Breast epithelium (tissue), 3 donors: ENCODE results near the gene ZNF550.

Experiments used
- POLR2AphosphoS5 ChIP-seq, 3 donors: sonication (generic); formaldehyde crosslinking; IDR thresholded peaks; one replicate each; pipeline ENCODE4 v1.6.1; 2017; ENCODE audit warnings: antibody characterized with exemption in 3 of 3
- TF ChIP-seq, protein P1 (sequence below), 3 donors: fragments of 450-650 bp; IDR thresholded peaks; one replicate each; pipeline ENCODE4 v1.5.1; 2016 to 2017; ENCODE audit warnings: antibody characterized with exemption in 3 of 3, mild to moderate bottlenecking in 3 of 3, moderate library complexity in 3 of 3

DNA sequence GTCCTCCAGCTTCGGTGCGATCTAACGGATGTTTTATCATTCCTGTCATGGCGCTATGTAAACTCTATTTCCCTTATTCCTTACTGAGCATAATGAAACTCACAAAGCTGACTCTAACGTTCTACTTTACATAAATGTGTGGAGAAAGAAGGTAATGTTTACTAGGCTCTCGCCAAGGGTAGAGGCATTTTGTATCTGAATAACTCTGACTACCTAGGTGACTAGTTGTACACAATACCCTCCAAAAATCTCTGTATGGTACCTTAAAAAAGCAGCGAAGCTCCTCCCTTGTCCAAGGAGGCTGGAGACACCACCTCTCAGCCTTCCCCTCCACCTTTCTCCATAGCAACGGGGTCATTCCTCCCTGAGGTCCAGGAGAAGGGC, 39.7 kb upstream of the ZNF550 start:
- no peak for TF ChIP-seq POLR2AphosphoS5 (IDR thresholded peaks at IDR 0.05)
- TF ChIP-seq, protein P1, sequence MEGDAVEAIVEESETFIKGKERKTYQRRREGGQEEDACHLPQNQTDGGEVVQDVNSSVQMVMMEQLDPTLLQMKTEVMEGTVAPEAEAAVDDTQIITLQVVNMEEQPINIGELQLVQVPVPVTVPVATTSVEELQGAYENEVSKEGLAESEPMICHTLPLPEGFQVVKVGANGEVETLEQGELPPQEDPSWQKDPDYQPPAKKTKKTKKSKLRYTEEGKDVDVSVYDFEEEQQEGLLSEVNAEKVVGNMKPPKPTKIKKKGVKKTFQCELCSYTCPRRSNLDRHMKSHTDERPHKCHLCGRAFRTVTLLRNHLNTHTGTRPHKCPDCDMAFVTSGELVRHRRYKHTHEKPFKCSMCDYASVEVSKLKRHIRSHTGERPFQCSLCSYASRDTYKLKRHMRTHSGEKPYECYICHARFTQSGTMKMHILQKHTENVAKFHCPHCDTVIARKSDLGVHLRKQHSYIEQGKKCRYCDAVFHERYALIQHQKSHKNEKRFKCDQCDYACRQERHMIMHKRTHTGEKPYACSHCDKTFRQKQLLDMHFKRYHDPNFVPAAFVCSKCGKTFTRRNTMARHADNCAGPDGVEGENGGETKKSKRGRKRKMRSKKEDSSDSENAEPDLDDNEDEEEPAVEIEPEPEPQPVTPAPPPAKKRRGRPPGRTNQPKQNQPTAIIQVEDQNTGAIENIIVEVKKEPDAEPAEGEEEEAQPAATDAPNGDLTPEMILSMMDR (IDR thresholded peaks at IDR 0.05): no peak
